Activated T-cell treated with anti-CD3 and anti-CD28 coated beads, Interleukin-2, amount 50 U/mL, for 72 hours (primary cell): ENCODE results near the gene PSMF1. TPM values are rescaled to one million over a fixed set of nuclear protein-coding genes. Genes with fewer than 3 reads are reported as not detected.
"Not testable (repeated sequence)": the region's sequence is repeated elsewhere in the genome, so short reads cannot be mapped to it uniquely, and the experiment has no call there.

Experiments used
- ATAC-seq, 2 donors: fragments of 150-1000 bp; cut with Tn5 transposase; replicated peaks in 1 of 2; 2 replicates each; pipeline ENCODE4 v1.10.0; 2021; ENCODE audit warnings: moderate library complexity in 2 of 2, mild to moderate bottlenecking in 1 of 2
- DNase-seq, 2 donors: peaks; one replicate each; pipeline ENCODE4 v3.0.0; 2021 to 2022; ENCODE audit warnings: mixed read lengths in 1 of 2
- H3K27ac Mint-ChIP-seq: one replicate; pipeline ENCODE4 v1.8.0; 2022; ENCODE audit warnings: mild to moderate bottlenecking, moderate library complexity, mixed read lengths
- H3K27me3 Mint-ChIP-seq: one replicate; pipeline ENCODE4 v1.8.0; 2022; ENCODE audit warnings: low read depth, mixed read lengths
- H3K36me3 Mint-ChIP-seq, 2 donors: one replicate each; pipeline ENCODE4 v1.8.0; 2022; ENCODE audit warnings: mixed read lengths in 2 of 2, mild to moderate bottlenecking in 1 of 2; ENCODE audit not compliant: insufficient read depth in 2 of 2
- H3K4me1 Mint-ChIP-seq: one replicate; pipeline ENCODE4 v1.8.0; 2022; ENCODE audit warnings: low read depth, mixed read lengths
- H3K4me3 Mint-ChIP-seq, 2 donors: one replicate each; pipeline ENCODE4 v1.8.0; 2022; ENCODE audit warnings: mild to moderate bottlenecking in 2 of 2, mixed read lengths in 2 of 2, moderate library complexity in 2 of 2
- H3K9me3 Mint-ChIP-seq, 2 donors: one replicate each; pipeline ENCODE4 v1.8.0; 2022; ENCODE audit warnings: mixed read lengths in 2 of 2
- total RNA-seq, 2 donors: library from RNA; stranded (reverse); gene quantifications; one replicate each; pipeline ENCODE4 v1.2.3, GENCODE V29; 2022

The PSMF1 gene
- total RNA-seq, 2 donors from 2014 or later = 168 to 185 TPM

GRCh38 chr20:1204576-1204975, 86.2 kb downstream of the PSMF1 start:
- peaks cover 9% of the 10 kb centered on the region for H3K4me1 Mint-ChIP-seq
- no peak for DNase-seq
- no peaks in the 10 kb centered on the region for H3K36me3 Mint-ChIP-seq

GRCh38 chr20:1205802-1206201, 87.4 kb downstream of the PSMF1 start:
- no peaks in the 10 kb centered on the region for H3K36me3 Mint-ChIP-seq
- H3K4me1 Mint-ChIP-seq = no peaks in the 10 kb centered on the region
- H3K9me3 Mint-ChIP-seq = no peaks in the 10 kb centered on the region
- no peaks in the 10 kb centered on the region for H3K27me3 Mint-ChIP-seq
- no peak overlapping the region for H3K27ac Mint-ChIP-seq
- H3K4me3 Mint-ChIP-seq = no peak overlapping the region
- no peak for ATAC-seq
- DNase-seq = no peak

More at GRCh38 chr20:1204576-1204975, 86.2 kb downstream of the PSMF1 start:
- Mint-ChIP-seq H3K9me3 (no peaks in the 10 kb centered on the region), H3K4me3 (no peak overlapping the region), H3K27me3 (no peaks in the 10 kb centered on the region), H3K27ac (no peak overlapping the region)
- no peak for ATAC-seq

GRCh38 chr20:1206366-1207148, 88.2 kb downstream of the PSMF1 start:
- DNase-seq (no peak), ATAC-seq (no peak)
- no peak overlapping the region for H3K4me3 Mint-ChIP-seq
- H3K9me3 Mint-ChIP-seq = no peaks in the 10 kb centered on the region
- H3K27ac Mint-ChIP-seq = no peak overlapping the region
- no peaks in the 10 kb centered on the region for H3K4me1 Mint-ChIP-seq
- H3K27me3 Mint-ChIP-seq = peaks cover 2% of the 10 kb centered on the region
- H3K36me3 Mint-ChIP-seq = no peaks in the 10 kb centered on the region

- ATAC-seq = no peak
- no peaks in the 10 kb centered on the region for H3K9me3 Mint-ChIP-seq
- DNase-seq = no peak
Measured at GRCh38 chr20:1207293-1207878, 89.0 kb downstream of the PSMF1 start.

GRCh38 chr20:1209447-1210387, 91.3 kb downstream of the PSMF1 start:
- DNase-seq = no peak
- Mint-ChIP-seq H3K27me3 (peaks cover 14% of the 10 kb centered on the region), H3K36me3 (no peaks in the 10 kb centered on the region)

More at GRCh38 chr20:1207293-1207878, 89.0 kb downstream of the PSMF1 start:
- no peaks in the 10 kb centered on the region for H3K36me3 Mint-ChIP-seq
- H3K27ac Mint-ChIP-seq = no peak overlapping the region
- H3K4me1 Mint-ChIP-seq = peaks cover 3% of the 10 kb centered on the region
- H3K27me3 Mint-ChIP-seq = peaks cover 10% of the 10 kb centered on the region
- H3K4me3 Mint-ChIP-seq = no peak overlapping the region

GRCh38 chr20:1210501-1210900, 92.1 kb downstream of the PSMF1 start:
- no peaks in the 10 kb centered on the region for H3K9me3 Mint-ChIP-seq
- no peak for ATAC-seq
- peaks cover 14% of the 10 kb centered on the region for H3K27me3 Mint-ChIP-seq
- H3K4me1 Mint-ChIP-seq = peaks cover 30% of the 10 kb centered on the region
- H3K36me3 Mint-ChIP-seq = no peaks in the 10 kb centered on the region
- no peak overlapping the region for H3K27ac Mint-ChIP-seq
- DNase-seq = no peak
- H3K4me3 Mint-ChIP-seq = no peak overlapping the region

More at GRCh38 chr20:1209447-1210387, 91.3 kb downstream of the PSMF1 start:
- H3K9me3 Mint-ChIP-seq = no peaks in the 10 kb centered on the region
- ATAC-seq = peak; percentile 59 to 64
- H3K27ac Mint-ChIP-seq = no peak overlapping the region
- peaks cover 22% of the 10 kb centered on the region for H3K4me1 Mint-ChIP-seq
- no peak overlapping the region for H3K4me3 Mint-ChIP-seq

GRCh38 chr20:1212023-1212422, 93.6 kb downstream of the PSMF1 start:
- Mint-ChIP-seq H3K27ac (no peak overlapping the region), H3K4me3 (no peak overlapping the region), H3K27me3 (peaks cover 14% of the 10 kb centered on the region), H3K9me3 (no peaks in the 10 kb centered on the region), H3K4me1 (peaks cover 44% of the 10 kb centered on the region), H3K36me3 (no peaks in the 10 kb centered on the region)
- ATAC-seq (no peak), DNase-seq (no peak)

- Mint-ChIP-seq H3K4me1 (peaks cover 44% of the 10 kb centered on the region), H3K4me3 (peak overlapping the region; percentile 2 to 23), H3K27ac (no peak overlapping the region), H3K36me3 (no peaks in the 10 kb centered on the region), H3K9me3 (no peaks in the 10 kb centered on the region), H3K27me3 (peaks cover 14% of the 10 kb centered on the region)
- ATAC-seq = peak; percentile 66
- peak; percentile 74 to 78 for DNase-seq
Measured at GRCh38 chr20:1212607-1213396, 94.4 kb downstream of the PSMF1 start.

- ATAC-seq = peak; percentile 64 to 68
- Mint-ChIP-seq H3K27me3 (peaks cover 14% of the 10 kb centered on the region), H3K4me3 (peak overlapping the region; percentile 76 to 82), H3K4me1 (peaks cover 44% of the 10 kb centered on the region), H3K9me3 (no peaks in the 10 kb centered on the region), H3K27ac (peak overlapping the region; percentile 31), H3K36me3 (no peaks in the 10 kb centered on the region)
- peak in 1 of 2 donors; percentile 4 for DNase-seq
Measured at GRCh38 chr20:1214838-1215261, 96.4 kb downstream of the PSMF1 start.

GRCh38 chr20:1215386-1216170, 97.2 kb downstream of the PSMF1 start:
- Mint-ChIP-seq H3K27me3 (peaks cover 14% of the 10 kb centered on the region), H3K9me3 (no peaks in the 10 kb centered on the region), H3K4me1 (peaks cover 44% of the 10 kb centered on the region), H3K4me3 (peak overlapping the region; percentile 76 to 82), H3K27ac (peak overlapping the region; percentile 85), H3K36me3 (no peaks in the 10 kb centered on the region)
- DNase-seq (peak; percentile 65 to 77), ATAC-seq (peak; percentile 90)

GRCh38 chr20:1216527-1217427, 98.4 kb downstream of the PSMF1 start:
- not testable (repeated sequence) for H3K27ac Mint-ChIP-seq, ATAC-seq, H3K27me3 Mint-ChIP-seq, H3K36me3 Mint-ChIP-seq, H3K9me3 Mint-ChIP-seq
- H3K4me3 Mint-ChIP-seq = peak overlapping the region; percentile 36 to 76
- peaks cover 44% of the 10 kb centered on the region for H3K4me1 Mint-ChIP-seq
- DNase-seq = peak in 1 of 2 donors; percentile 8
